Thyroid gland (tissue), 4 donors: Measurements from ENCODE around the gene HPGDS.

ENCODE experiments used
- CTCF ChIP-seq, 6 experiments: fragments of 200-600 bp in 3 of 6; fragments of 450-650 bp in 3 of 6; sonication (generic) in 3 of 6; IDR thresholded peaks; one replicate each; pipeline ENCODE4 v1.5.1; 2016 to 2019; ENCODE audit warnings: antibody characterized with exemption in 6 of 6, mild to moderate bottlenecking in 2 of 6, inconsistent platforms in 1 of 6, moderate library complexity in 1 of 6
- POLR2A ChIP-seq, 2 donors: fragments of 450-650 bp; IDR thresholded peaks; one replicate each; pipeline ENCODE4 v1.6.1; 2017; ENCODE audit warnings: antibody characterized with exemption in 2 of 2, mild to moderate bottlenecking in 2 of 2, moderate library complexity in 1 of 2

- no peak for TF ChIP-seq POLR2A (IDR thresholded peaks at IDR 0.05)
- TF ChIP-seq CTCF (IDR thresholded peaks at IDR 0.05): no peak
Observed at GRCh38 chr4:94377294-94377693, 34.7 kb upstream of the HPGDS start.
